LNCAP (cell line): ENCODE measurements around the gene TBC1D14.

ENCODE experiments used
- CTCF ChIP-seq: fragments of 450-650 bp; IDR thresholded peaks from 2 replicates; pipeline ENCODE4 v1.5.1; 2017; ENCODE audit warnings: mild to moderate bottlenecking

Gene TBC1D14

GRCh38 chr4:6909113-6909969 is at the start of gene TBC1D14:
Gene TBC1D14 (plus strand): TSS chr4:6909826. CDS start chr4:6923390, 13,564 bp downstream.
- TF ChIP-seq CTCF: 0 out of 2 replicates have a peak, but pooled peaks have one; percentile 21

GRCh38 chr4:6868386-6868785 is 41.2 kb upstream of the TBC1D14 start:
- no peak for TF ChIP-seq CTCF

- no peak for TF ChIP-seq CTCF
These were observed 39.7 kb upstream of the TBC1D14 start for GRCh38 chr4:6869944-6870343.

GRCh38 chr4:6873291-6873690 is 36.3 kb upstream of the TBC1D14 start:
- TF ChIP-seq CTCF: no peak

GRCh38 chr4:6873792-6874461 is 35.7 kb upstream of the TBC1D14 start:
- peak; percentile 90 for TF ChIP-seq CTCF

GRCh38 chr4:6874981-6875380 is 34.6 kb upstream of the TBC1D14 start:
- no peak for TF ChIP-seq CTCF

GRCh38 chr4:6875431-6875831 is 34.2 kb upstream of the TBC1D14 start:
- TF ChIP-seq CTCF: no peak
